Pulmonary artery endothelial cell (primary cell): ENCODE data around the gene PNMA6F. TPM values are rescaled to one million over a fixed set of nuclear protein-coding genes. Genes with fewer than 3 reads are reported as not detected.

ENCODE experiments used
- DNase-seq: peaks from one replicate; pipeline ENCODE4 v3.0.0-alpha.2; 2011; ENCODE audit warnings: low read depth, low spot score
- total RNA-seq: library from RNA; depleted of rRNA; stranded (reverse); fragments of >200 nt; gene quantifications from 2 replicates; pipeline ENCODE4 v1.2.3, GENCODE V29; 2014

PNMA6F gene
- total RNA-seq = not detected in 2 replicates

DNA sequence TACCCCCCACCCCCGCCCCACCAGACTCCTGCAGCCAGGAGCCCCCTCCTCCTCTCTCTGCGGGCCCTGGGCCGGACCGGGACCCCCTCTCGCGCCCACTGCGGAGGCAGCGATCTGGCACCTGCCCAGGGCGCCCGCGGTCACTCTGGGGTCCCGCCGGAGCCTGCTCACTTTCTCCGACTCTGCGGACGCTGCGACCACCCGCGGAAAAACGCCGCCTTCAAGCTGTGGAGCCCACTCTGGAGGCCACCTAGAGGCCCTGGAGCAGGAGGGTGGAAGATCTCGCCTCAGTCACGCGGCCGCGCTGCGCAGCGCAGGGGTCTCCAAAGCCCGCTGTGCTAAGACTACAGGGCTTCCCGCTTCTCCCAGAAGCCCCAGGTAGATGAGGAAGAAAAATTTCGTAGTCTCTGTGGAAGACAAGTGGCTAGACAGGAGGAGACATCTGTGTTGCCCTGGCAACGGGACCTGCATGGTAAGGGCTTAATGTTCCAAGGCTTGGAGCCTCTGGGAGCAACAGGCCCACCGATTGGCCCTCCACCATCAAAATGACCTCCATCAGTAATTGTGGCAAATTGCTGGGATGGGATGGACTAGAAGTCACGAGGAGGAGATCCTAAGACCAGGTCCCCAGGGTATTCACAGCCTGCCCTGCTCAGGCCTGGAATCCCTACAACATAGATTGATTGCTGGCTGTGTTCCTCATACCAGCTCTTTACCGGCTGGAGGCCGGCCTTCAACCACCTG is at the start of gene PNMA6F:
TSS of gene PNMA6F (minus strand) at position 387 of the 744 bp plus-strand sequence. CDS start 1,093 bp downstream, outside the sequence.
- DNase-seq = no peak

DNA sequence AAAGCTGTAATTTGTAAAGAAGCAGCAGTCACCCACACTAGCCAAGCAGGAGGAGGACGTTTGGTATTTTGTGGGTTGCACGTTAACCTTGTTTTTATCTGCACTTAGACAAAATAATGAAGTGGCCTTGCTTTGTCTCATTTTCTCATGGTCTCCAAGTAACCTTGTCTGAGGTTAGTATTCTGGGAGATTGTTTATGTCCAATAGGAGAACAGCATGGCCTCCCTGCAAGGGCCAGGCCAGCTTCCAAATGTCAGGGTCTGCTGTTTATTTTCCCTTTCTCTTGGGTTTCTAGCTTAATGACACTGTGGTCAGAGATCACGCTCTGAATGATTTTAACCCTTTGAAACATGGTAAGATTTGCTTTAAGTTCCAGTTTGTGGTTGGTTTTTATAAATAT is 49.7 kb upstream of the PNMA6F start:
- DNase-seq = no peak

DNA sequence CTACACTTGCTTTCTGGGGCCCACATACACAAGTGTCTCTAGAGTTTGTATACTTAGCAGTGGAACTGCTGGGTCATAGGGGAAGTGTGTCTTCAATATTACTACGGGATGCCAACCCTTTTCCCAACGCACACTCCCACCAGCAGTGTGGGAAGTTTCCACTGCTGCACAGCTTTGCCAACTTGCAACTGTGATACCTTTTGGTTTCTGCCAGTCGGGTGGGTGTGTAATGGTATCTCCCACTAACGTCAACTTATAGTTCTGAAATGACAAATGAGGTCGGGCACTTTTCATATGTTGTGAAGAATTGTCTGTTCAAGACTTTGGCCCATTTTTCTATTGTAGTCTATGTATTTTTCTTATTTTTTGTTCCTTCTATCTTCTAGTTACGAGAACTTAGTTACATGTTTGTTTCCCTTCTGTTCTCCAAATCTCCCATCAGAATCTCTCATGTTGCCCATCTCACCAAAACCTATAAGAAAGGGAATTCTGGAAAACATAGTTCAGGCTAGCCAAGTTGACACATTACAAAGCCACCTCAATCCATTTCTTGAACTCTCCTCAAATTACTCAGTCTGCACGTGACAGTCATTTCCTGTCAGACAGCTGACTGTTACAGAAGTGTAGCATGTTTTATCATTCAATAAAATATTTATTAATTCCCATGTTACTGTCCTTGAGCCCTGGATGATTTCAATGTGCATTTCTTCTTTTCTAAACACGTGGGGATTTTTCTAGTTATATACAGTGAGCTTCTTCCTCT is 48.9 kb upstream of the PNMA6F start:
- DNase-seq = no peak

DNA sequence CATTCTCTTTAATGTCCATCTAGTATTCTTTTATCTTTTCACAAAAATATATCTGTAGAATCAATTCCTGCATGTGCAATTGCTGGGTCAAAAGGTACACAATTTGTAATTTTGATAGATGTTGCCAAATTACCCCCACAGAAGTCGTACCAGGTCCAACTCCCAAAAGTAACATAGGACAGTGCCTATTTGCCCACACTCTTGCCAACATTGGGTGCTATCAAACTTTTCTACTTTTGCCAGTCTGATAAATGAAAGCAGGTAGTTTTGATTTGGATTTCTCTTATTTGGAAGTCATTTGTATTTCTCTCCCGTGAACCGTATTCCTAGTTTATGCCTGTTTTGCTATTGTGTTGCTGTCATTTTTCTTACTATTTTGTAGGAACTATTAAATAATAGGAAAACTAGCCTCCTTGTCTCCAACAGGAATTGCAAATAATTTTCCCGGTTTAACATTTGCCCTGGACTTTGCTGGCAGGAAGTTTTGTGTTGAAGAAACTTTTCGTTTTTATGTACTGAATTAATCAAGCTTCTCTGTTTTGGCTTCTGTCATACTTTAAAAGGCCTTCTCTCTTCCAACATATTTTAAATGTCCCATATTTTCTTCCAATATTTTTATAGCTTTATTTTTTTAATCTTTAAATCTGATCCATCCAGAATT is 45.4 kb upstream of the PNMA6F start:
- no peak for DNase-seq

DNA sequence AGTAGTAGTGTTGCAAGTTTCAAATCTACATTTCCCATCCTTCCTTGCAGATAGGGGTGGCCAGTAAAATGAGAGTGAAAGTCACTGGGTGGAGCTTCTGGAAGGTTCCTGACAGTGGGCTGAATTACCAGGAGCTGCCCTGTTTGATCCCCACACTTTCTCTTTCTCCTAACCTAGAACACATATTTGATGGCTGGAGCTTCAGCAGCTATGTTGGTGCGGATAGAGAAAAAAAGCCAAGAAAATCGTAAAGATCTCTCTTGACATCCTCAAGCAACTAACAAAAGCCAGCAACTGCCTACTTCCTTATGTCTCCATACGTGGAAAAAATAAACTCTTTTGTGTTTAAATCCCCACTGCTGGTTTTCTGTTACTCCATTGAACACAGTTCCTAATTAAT is 44.6 kb upstream of the PNMA6F start:
- no peak for DNase-seq

DNA sequence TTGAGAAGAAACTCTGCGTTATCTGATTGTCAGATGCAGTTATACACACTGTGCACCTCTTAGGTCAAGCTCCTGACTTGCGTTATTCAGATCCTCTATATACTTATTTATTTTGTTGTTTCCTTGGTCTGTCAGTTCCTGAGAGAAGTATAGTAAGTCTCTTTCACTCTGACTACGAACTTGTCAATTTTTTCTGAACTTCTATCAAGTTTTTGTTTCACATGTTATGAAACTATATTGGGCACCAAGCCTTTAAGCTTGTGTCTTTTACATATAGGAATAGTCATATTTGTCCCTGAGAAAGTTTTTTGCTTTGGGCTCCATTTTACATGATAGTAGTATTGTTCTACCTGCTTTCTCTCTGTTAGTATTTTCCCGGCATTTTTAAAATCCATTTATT is 44.1 kb upstream of the PNMA6F start:
- no peak for DNase-seq

DNA sequence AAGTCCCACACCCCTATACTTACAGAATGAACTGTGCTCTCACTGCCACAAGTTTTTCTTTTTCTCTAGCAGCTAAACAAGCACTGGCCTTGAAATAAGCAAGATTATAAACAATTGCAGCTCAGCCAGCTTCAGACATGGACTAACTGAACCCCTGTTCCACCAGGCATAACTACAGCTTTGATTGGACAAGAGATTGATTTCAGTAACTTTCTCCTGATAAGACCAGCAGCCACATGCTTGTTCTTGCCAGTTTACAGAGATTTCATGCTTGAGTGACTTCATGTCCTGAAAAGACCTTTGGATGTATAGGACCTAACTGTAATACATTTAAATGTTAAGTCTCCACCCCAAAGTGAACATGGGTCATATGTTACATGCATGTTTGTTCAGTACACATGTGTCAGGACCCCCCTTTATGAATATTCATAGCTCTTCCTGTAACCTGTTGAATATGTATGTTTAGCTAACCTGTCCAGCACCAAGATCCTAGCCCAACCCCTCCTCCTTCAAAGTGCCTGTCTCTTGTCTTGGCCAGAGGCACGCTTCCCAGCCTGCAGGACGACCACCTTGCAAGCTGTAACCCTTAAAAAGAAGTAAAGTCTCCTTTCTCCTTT is 40.3 kb upstream of the PNMA6F start:
- DNase-seq = no peak

DNA sequence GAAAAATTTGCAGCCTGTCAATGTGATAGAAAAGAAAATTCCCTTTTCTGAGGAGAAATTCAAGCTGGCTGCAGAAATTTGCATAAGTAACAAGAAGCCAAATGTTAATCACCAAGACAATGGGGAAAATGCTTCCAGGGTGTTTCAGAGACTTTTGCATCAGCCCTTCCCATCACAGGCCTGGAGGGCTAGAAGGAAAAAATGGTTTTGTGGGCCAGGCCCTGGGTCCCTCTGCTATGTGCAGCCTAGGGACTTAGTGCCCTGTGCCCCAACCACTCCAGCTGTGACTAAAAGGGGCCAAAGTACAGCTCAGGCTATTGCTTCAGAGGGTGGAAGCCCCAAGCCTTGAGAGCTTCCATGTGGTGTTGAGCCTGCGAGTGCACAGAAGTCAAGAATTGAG is 36.3 kb upstream of the PNMA6F start:
- no peak for DNase-seq

DNA sequence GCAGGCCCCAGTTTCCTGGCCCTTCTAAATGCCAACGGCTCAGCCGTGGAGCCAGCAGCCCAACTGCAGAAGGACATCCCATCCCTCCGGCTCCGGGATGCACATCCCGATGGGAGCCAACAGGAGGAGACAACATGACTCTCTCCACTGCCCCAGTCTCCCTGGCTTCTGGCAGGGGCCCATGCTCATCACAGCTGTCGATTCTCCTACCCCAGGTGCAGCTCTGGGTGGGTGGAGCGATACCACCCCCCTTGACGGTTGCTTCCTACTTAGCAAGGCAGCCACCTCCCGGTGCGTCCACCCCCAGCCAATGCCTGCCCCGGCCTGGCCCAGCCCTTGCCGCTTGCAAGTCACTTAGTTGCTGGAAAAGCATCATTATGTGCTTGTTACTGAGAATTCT is 31.8 kb upstream of the PNMA6F start:
- no peak for DNase-seq

DNA sequence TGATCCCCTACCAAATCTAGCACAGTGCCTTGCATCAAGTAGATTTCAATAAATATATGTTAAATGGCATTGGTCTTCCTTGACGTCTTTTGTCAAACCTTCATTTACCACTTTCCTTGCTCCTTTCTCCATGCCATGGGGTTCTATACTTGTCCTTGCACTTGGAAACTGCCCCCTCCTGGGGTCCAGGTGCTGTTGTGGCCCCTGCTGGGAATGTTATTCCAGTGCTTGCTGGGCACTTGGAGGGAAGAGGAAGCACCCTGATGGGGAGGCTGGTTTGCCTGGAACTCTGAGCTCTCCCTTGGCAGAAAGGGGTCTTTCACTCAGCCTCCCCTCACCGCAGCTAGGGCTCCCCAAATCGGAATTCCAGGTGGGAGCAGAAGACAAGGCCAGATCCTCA is 31.3 kb upstream of the PNMA6F start:
- no peak for DNase-seq

DNA sequence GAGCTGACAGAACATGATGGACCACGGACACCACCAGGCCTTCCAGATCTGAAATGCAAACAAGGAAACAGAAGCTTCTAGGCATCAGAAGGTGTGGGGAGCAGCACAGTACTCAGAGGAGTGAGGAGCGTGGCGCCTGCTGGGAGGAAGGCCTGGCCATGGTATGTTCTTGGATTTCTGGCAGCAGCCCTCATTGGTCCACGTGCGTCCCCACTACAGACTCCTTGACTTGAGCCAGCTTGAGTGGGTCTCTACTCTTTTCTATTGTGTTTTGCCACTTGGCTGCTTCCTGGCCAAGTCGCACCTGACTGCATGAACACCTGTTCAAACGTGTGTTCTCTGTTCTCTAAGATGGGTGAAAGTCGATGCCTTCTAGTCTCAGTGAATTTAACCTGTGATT is 30.4 kb upstream of the PNMA6F start:
- DNase-seq = no peak

DNA sequence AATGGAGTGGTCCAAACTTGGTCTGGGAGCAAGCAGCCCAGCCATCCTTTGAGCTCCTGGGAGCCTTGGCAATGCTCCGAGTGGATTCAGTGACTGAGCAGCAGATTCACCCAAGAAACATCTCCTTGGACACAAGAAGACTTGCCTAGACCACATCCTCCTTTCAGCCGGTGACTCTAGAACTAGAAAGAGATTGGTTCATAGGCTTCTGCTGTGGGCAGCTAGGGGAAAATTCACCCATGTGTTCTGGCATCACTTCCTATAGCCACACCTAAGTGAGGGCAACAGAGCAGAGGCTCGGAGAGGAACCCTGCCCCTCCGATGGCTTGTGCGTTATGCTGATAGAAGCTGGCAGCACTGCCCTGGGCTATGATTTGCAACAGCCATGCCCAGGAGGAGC is 28.4 kb upstream of the PNMA6F start:
- no peak for DNase-seq

DNA sequence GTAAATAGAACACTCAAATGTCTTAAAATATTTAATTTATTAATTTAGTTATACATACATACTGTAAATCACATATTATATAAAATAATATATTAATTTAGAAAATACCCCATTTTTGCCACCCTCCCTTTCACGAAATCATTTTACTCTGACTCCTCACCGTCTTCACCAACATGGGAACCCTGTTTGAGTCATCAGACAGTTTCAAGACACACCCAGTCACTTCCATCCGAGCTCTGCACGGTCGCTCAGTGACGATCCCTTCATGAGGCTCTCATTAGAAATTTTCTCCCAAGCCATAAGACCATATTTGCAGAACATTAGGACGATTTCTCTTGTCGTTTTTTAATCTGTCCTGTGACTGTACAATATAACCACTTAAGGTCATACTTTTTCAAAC is 26.9 kb upstream of the PNMA6F start:
- no peak for DNase-seq

DNA sequence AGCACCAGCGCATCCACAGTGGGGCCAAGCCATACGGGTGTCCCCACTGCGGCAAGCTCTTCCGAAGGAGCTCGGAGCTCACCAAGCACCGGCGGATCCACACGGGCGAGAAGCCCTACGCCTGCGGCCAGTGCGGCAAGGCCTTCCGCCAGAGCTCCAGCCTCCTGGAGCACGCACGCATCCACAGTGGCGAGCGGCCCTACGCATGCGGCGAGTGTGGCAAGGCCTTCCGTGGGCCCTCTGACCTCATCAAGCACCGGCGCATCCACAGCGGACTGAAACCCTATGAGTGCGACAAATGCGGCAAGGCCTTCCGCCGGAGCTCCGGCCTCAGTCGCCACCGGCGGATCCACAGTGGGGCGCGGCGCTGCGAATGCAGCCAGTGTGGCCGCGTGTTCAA is 26.0 kb upstream of the PNMA6F start:
- DNase-seq = no peak

DNA sequence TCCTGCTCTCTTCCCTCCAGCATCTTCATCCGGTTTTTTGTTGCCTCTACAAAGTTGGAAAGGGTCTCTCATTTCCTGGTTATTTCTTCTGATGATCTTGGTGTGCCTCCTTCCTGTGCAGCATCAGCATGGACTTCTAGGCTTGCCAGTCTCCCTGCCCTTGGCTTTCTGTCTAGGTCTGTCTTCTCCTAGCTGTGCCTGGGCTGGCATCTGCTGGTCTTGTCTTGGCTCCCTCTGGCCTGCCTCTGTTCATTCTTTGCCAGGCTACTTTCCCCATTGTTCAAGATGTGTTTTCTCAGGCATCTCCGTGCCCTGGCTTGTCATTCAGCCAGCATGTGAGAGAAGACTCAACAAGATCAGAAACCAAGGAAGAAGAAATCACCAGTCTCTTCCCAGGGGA is 22.1 kb upstream of the PNMA6F start:
- no peak for DNase-seq

DNA sequence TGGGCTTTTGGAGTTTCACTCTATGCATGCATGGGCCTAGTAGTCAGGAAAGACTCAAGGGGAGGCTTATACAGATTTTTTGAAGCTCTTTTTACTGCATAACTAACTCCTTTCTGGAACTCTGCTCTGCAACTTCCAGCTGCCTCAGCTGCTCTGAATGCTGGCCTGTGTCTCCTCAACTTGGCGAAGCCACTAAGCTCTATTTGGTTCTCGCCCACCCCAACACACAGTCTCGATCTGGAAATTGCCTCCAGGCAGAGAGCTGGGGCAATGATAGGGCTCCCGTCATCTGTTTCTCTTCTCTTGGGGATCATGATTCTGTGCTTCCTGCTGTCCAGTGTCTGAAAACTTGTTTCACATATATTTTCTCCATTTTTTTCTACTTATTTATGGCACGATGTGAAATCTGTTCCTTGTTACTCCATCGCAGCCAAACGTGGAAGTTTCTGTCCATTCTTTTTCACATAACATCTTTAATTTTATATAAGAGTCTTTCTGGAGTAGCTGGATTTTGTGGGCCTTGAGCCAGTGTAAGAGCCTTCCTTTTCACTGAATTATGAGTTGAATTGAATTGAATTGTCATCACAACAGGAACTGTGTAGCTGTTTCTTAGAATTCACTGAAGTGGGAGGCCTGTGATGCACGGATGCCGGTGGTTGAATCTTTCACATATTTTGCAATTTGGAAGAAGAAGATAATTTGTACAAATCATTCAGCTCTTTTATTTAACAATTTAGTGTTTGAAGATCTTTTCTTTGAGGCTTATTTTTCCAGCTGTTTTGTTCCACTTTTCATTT is 21.4 kb upstream of the PNMA6F start:
- no peak for DNase-seq

DNA sequence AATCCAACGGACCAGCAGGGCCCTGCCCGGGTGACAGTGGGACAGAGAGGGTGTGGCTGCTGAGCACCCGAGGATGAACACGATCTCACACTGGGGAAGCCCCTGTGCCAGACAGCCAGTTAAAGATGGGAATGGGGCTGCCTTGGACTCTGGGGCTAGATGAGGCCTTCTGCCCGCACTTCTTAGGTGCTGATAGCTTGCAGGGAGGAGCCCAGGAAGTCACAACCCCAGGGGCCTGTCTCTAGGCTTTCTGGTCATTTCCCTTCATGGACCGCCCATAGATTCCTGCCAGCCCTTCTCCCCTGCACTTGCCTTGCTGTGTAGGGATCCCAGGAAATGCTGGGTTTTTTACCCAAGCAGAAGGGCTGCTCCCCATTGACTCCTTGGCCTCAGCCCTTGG is 18.5 kb upstream of the PNMA6F start:
- DNase-seq = no peak

DNA sequence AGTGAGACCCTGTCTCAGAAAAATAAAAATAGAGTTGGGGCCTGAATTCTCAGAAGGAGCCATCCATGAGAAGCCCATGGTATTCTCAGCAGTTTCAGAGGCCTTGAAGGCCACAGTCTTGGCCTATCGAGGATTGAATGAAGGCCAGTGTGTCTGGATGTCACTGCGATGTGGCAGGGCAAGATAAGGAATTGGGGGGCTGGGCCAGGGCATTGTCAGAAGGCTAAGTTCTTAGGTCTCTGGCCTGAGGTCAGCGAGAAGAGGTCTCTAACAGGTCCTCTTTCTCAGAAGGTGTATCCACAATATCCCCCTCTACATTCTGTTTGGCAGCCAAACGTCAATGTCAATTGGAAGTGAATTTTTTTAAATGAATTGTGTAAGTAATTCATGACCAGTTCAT is 18.1 kb upstream of the PNMA6F start:
- DNase-seq = no peak

DNA sequence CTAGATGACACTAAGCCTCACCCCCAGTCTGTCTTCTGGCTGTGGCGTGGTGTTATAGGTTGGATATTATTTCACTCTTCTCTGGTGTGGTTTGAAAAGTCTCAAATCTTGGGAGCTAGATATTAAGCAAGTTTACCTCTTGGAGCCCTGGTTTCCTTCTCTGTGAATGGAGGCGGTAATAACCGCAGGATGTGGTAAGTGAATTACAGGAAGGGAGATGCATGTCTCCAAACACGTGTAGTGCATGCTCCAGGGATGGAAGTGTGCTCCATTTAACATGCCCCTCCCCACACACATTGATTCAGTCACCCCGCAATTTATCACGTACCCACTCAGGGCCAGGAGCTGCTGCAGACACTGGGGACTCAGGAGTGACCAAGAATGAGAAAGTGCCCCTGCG is 17.3 kb upstream of the PNMA6F start:
- no peak for DNase-seq

DNA sequence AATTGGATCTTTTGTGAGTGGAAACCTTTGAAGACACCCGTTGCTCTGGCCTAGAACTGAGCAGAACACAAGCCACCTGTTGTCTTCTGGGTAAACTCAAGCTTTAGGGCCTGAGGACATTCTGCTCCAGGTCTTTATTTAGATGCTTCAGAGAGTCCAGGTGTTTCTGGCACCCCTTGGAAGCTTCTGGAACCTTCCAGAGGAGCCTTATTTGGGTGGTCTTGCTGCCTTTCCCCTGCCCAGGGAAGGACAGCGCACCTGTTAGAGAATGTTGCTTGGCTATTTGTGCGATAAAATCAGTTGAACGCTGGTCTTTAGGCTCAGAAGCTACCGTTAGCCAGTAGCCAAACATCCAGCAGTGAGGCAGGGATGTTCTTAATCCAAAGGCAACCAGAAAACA is 15.4 kb upstream of the PNMA6F start:
- DNase-seq = no peak
